Neuronal stem cell (in vitro differentiated cells): ENCODE results near the gene COBLL1.
A peak's percentile ranks its signal among the peaks of the same experiment; 100 is the strongest.
"Not testable (repeated sequence)": the region's sequence is repeated elsewhere in the genome, so short reads cannot be mapped to it uniquely, and the experiment has no call there.

Experiments
- DNase-seq: peaks from one replicate; pipeline ENCODE4 v3.0.0-alpha.2; 2013; ENCODE audit warnings: low spot score
- H2AFZ ChIP-seq: one replicate; pipeline ENCODE4 v1.6.1; 2013; ENCODE audit warnings: mild to moderate bottlenecking, low read length, inconsistent platforms
- H2AK5ac ChIP-seq: 2 replicates; pipeline ENCODE4 v1.6.1; 2013; ENCODE audit warnings: low read depth, mild to moderate bottlenecking, inconsistent platforms, low read length, moderate library complexity, mixed read lengths
- H2BK120ac ChIP-seq: 2 replicates; pipeline ENCODE4 v1.6.1; 2013; ENCODE audit warnings: low read depth, mild to moderate bottlenecking, inconsistent platforms, low read length, moderate library complexity, mixed read lengths
- H2BK12ac ChIP-seq: one replicate; pipeline ENCODE4 v1.6.1; 2013; ENCODE audit warnings: low read length, inconsistent platforms
- H2BK15ac ChIP-seq: 2 replicates; pipeline ENCODE4 v1.6.1; 2013; ENCODE audit warnings: mild to moderate bottlenecking, low read length, inconsistent platforms, mixed read lengths
- H2BK5ac ChIP-seq: one replicate; pipeline ENCODE4 v1.6.1; 2013; ENCODE audit warnings: inconsistent platforms, mild to moderate bottlenecking, low read length, moderate library complexity
- H3K14ac ChIP-seq: one replicate; pipeline ENCODE4 v1.6.1; 2013; ENCODE audit warnings: low read length, inconsistent platforms
- H3K18ac ChIP-seq: 2 replicates; pipeline ENCODE4 v1.6.1; 2013; ENCODE audit warnings: low read length, inconsistent platforms
- H3K23ac ChIP-seq: 2 replicates; pipeline ENCODE4 v1.6.1; 2013; ENCODE audit warnings: low read depth, mild to moderate bottlenecking, mixed read lengths, low read length, inconsistent platforms; ENCODE audit not compliant: poor library complexity
- H3K27ac ChIP-seq: replicated peaks from 3 replicates; pipeline ENCODE4 v1.5.1; 2013; ENCODE audit warnings: low read length, inconsistent platforms
- H3K27me3 ChIP-seq, 3 experiments: 2 replicates each; pipeline ENCODE4 v1.6.1; 2013; ENCODE audit warnings: low read length in 3 of 3, mild to moderate bottlenecking in 2 of 3, inconsistent platforms in 1 of 3, low read depth in 1 of 3, mixed read lengths in 1 of 3, moderate library complexity in 1 of 3; ENCODE audit not compliant: control insufficient read depth in 3 of 3, insufficient read depth in 3 of 3
- H3K36me3 ChIP-seq, 2 donors: replicated peaks in 1 of 2; 2 replicates each; pipeline ENCODE4 v1.6.1; 2013; ENCODE audit warnings: low read length in 2 of 2; ENCODE audit not compliant: control insufficient read depth in 2 of 2, insufficient read depth in 2 of 2
- H3K4ac ChIP-seq: 2 replicates; pipeline ENCODE4 v1.6.1; 2013; ENCODE audit warnings: inconsistent platforms, mild to moderate bottlenecking, low read length, moderate library complexity
- H3K4me1 ChIP-seq, 2 donors: 1 replicate in 1 of 2; 2 replicates in 1 of 2; pipeline ENCODE4 v1.6.1; 2013; ENCODE audit warnings: low read length in 2 of 2, low read depth in 1 of 2; ENCODE audit not compliant: control insufficient read depth in 2 of 2, insufficient read depth in 1 of 2
- H3K4me2 ChIP-seq: one replicate; pipeline ENCODE4 v1.6.1; 2013; ENCODE audit warnings: mild to moderate bottlenecking, low read length, inconsistent platforms; ENCODE audit not compliant: insufficient read depth, poor library complexity, severe bottlenecking
- H3K4me3 ChIP-seq, 2 donors: 2 replicates each; pipeline ENCODE4 v1.5.1; 2013; ENCODE audit warnings: low read length in 2 of 2, mild to moderate bottlenecking in 2 of 2, inconsistent platforms in 1 of 2, moderate library complexity in 1 of 2
- H3K79me1 ChIP-seq: one replicate; pipeline ENCODE4 v1.6.1; 2013; ENCODE audit warnings: low read depth, mild to moderate bottlenecking, inconsistent platforms, low read length, moderate library complexity
- H3K9ac ChIP-seq: one replicate; pipeline ENCODE4 v1.6.1; 2013; ENCODE audit warnings: mild to moderate bottlenecking, low read depth, low read length, inconsistent platforms; ENCODE audit not compliant: poor library complexity
- H3K9me3 ChIP-seq, 2 donors: replicated peaks in 1 of 2; 2 replicates each; pipeline versions ENCODE3 to v1.6.1; 2013; ENCODE audit warnings: low read length in 2 of 2, mild to moderate bottlenecking in 2 of 2, inconsistent platforms in 1 of 2, low read depth in 1 of 2, mixed read lengths in 1 of 2, moderate library complexity in 1 of 2; ENCODE audit not compliant: control insufficient read depth in 2 of 2, insufficient read depth in 1 of 2
- H4K8ac ChIP-seq: one replicate; pipeline ENCODE4 v1.6.1; 2013; ENCODE audit warnings: low read depth, mild to moderate bottlenecking, inconsistent platforms, low read length, moderate library complexity
- H4K91ac ChIP-seq: one replicate; pipeline ENCODE4 v1.6.1; 2013; ENCODE audit warnings: low read length, low read depth, mild to moderate bottlenecking, inconsistent platforms; ENCODE audit not compliant: poor library complexity
- WGBS, 2 donors: extraction: QIAGEN DNeasy Blood & Tissue Kit; methylation state at CpG; one replicate each; pipeline ENCODE4 v1.1.7; 2013; ENCODE audit warnings: missing lambda C conversion rate in 2 of 2, mixed read lengths in 1 of 2; ENCODE audit not compliant: insufficient read length in 2 of 2, insufficient replicate concordance in 1 of 2; ENCODE audit errors: extremely low coverage in 2 of 2; 5-methylcytosine and 5-hydroxymethylcytosine counted together

Gene COBLL1

GRCh38 chr2:164869420-164869772 is 27.8 kb upstream of the COBLL1 start:
- H3K9me3 ChIP-seq: no peaks in the 10 kb centered on the region
- no peak overlapping the region for H2AK5ac ChIP-seq
- no peak overlapping the region for H2BK15ac ChIP-seq
- H4K91ac ChIP-seq: no peak overlapping the region
- H3K4me1 ChIP-seq: no peaks in the 10 kb centered on the region
- no peaks in the 10 kb centered on the region for H3K79me1 ChIP-seq
- H3K4ac ChIP-seq: no peak overlapping the region
- H2BK120ac ChIP-seq: no peak overlapping the region
- H2AFZ ChIP-seq: peak overlapping the region; percentile 15
- H4K8ac ChIP-seq: no peak overlapping the region
- no peak overlapping the region for H2BK5ac ChIP-seq
- no peak for DNase-seq
- no peaks in the 10 kb centered on the region for H3K36me3 ChIP-seq
- no peak overlapping the region for H3K4me2 ChIP-seq
- no peak overlapping the region for H2BK12ac ChIP-seq
- H3K27me3 ChIP-seq: no peaks in the 10 kb centered on the region
- H3K18ac ChIP-seq: no peak overlapping the region
- H3K14ac ChIP-seq: no peak overlapping the region
- no peak overlapping the region for H3K27ac ChIP-seq
- H3K9ac ChIP-seq: no peak overlapping the region
- no peak overlapping the region for H3K23ac ChIP-seq
- no peak overlapping the region for H3K4me3 ChIP-seq

- Histone ChIP-seq H3K4me2 (no peak overlapping the region), H2BK15ac (no peak overlapping the region), H3K18ac (no peak overlapping the region), H3K27ac (no peak overlapping the region), H3K36me3 (no peaks in the 10 kb centered on the region), H3K9me3 (no peaks in the 10 kb centered on the region), H3K9ac (no peak overlapping the region), H2AK5ac (no peak overlapping the region), H2BK12ac (no peak overlapping the region), H3K4ac (no peak overlapping the region), H3K27me3 (no peaks in the 10 kb centered on the region), H4K91ac (no peak overlapping the region), H3K14ac (no peak overlapping the region), H2AFZ (peak overlapping the region; percentile 15), H2BK5ac (no peak overlapping the region), H3K4me1 (no peaks in the 10 kb centered on the region), H4K8ac (no peak overlapping the region), H2BK120ac (no peak overlapping the region), H3K79me1 (no peaks in the 10 kb centered on the region), H3K4me3 (no peak overlapping the region), H3K23ac (no peak overlapping the region)
- WGBS, 2 donors: no CpG with 5 or more reads among the region's 5 CpGs
- no peak for DNase-seq
These were observed 27.2 kb upstream of the COBLL1 start for GRCh38 chr2:164868563-164869419.

GRCh38 chr2:164867779-164868397 is 26.3 kb upstream of the COBLL1 start:
- no peak overlapping the region for H3K4ac ChIP-seq
- no peak overlapping the region for H3K18ac ChIP-seq
- no peak overlapping the region for H4K91ac ChIP-seq
- no peak overlapping the region for H2AFZ ChIP-seq
- no peak overlapping the region for H3K14ac ChIP-seq
- no peaks in the 10 kb centered on the region for H3K79me1 ChIP-seq
- H2BK120ac ChIP-seq: no peak overlapping the region
- H3K27ac ChIP-seq: no peak overlapping the region
- no peaks in the 10 kb centered on the region for H3K36me3 ChIP-seq
- no peak for DNase-seq
- no peaks in the 10 kb centered on the region for H3K27me3 ChIP-seq
- no peak overlapping the region for H3K4me2 ChIP-seq
- no peak overlapping the region for H3K23ac ChIP-seq
- H4K8ac ChIP-seq: no peak overlapping the region
- no peaks in the 10 kb centered on the region for H3K9me3 ChIP-seq
- no CpG with 5 or more reads among the region's 3 CpGs for WGBS, 2 donors
- no peak overlapping the region for H2BK12ac ChIP-seq
- no peak overlapping the region for H2BK5ac ChIP-seq
- no peak overlapping the region for H2BK15ac ChIP-seq
- no peak overlapping the region for H3K9ac ChIP-seq
- H3K4me1 ChIP-seq: no peaks in the 10 kb centered on the region
- H3K4me3 ChIP-seq: no peak overlapping the region
- no peak overlapping the region for H2AK5ac ChIP-seq

- H3K9ac ChIP-seq, H2AFZ ChIP-seq, H4K91ac ChIP-seq, H3K4me3 ChIP-seq, H3K4me2 ChIP-seq, H2BK120ac ChIP-seq, DNase-seq, H3K4me1 ChIP-seq, H3K4ac ChIP-seq, H3K27ac ChIP-seq, H3K9me3 ChIP-seq, H4K8ac ChIP-seq, H2BK12ac ChIP-seq, H3K23ac ChIP-seq, H2BK5ac ChIP-seq, H3K18ac ChIP-seq, H3K36me3 ChIP-seq, H2AK5ac ChIP-seq, H3K27me3 ChIP-seq, H3K14ac ChIP-seq, H2BK15ac ChIP-seq, H3K79me1 ChIP-seq: not testable (repeated sequence)
- WGBS, 2 donors: no CpG with 5 or more reads among the region's 1 CpG
These were observed 24.8 kb upstream of the COBLL1 start for GRCh38 chr2:164866381-164866780.
